Tibial nerve (tissue), 4 donors: ENCODE results near the gene DLX5. TPM values are rescaled to one million over a fixed set of nuclear protein-coding genes. Genes with fewer than 3 reads are reported as not detected.

Experiments used
- DNase-seq, 2 donors: peaks; one replicate each; pipeline ENCODE4 v3.0.0-alpha.2; 2019; ENCODE audit warnings: low spot score in 2 of 2
- H3K27ac ChIP-seq, 4 donors: fragments of 200-600 bp; sonication (generic) in 3 of 4; one replicate each; pipeline ENCODE4 v1.5.1; 2017 to 2019; ENCODE audit warnings: mild to moderate bottlenecking in 1 of 4
- H3K27me3 ChIP-seq, 2 donors: fragments of 200-600 bp; sonication (generic) in 1 of 2; one replicate each; pipeline versions ENCODE4 v1.5.1 to v1.6.0; 2017 to 2019
- H3K36me3 ChIP-seq, 3 donors: fragments of 200-600 bp; sonication (generic); one replicate each; pipeline ENCODE4 v1.5.1; 2018 to 2019
- H3K4me1 ChIP-seq, 4 donors: fragments of 200-600 bp; sonication (generic) in 3 of 4; one replicate each; pipeline ENCODE4 v1.5.1; 2017 to 2019
- H3K4me3 ChIP-seq, 4 donors: fragments of 200-600 bp; sonication (generic) in 3 of 4; one replicate each; pipeline ENCODE4 v1.5.1; 2017 to 2019; ENCODE audit warnings: mild to moderate bottlenecking in 1 of 4, moderate library complexity in 1 of 4
- H3K9me3 ChIP-seq, 4 donors: fragments of 200-600 bp; sonication (generic) in 3 of 4; one replicate each; pipeline ENCODE4 v1.5.1; 2017 to 2019
- CTCF ChIP-seq, 5 experiments: fragments of 200-600 bp in 3 of 5; fragments of 450-650 bp in 2 of 5; sonication (generic) in 3 of 5; IDR thresholded peaks; one replicate each; pipeline ENCODE4 v1.5.1; 2016 to 2019; ENCODE audit warnings: antibody characterized with exemption in 5 of 5, mild to moderate bottlenecking in 3 of 5, moderate library complexity in 2 of 5
- EP300 ChIP-seq, 2 donors: sonication (generic); formaldehyde crosslinking; IDR thresholded peaks; one replicate each; pipeline ENCODE4 v1.6.1; 2017; ENCODE audit warnings: antibody characterized with exemption in 2 of 2, mild to moderate bottlenecking in 1 of 2
- POLR2A ChIP-seq, 2 donors: fragments of 450-650 bp; IDR thresholded peaks; one replicate each; pipeline ENCODE4 v1.6.1; 2017; ENCODE audit warnings: antibody characterized with exemption in 2 of 2, mild to moderate bottlenecking in 2 of 2, moderate library complexity in 2 of 2
- WGBS, 2 donors: methylation state at CpG; one replicate each; pipeline ENCODE4 v1.1.5; 2018; 5-methylcytosine and 5-hydroxymethylcytosine counted together
- total RNA-seq, 4 donors: library from RNA; depleted of rRNA; stranded (reverse); fragments of >200 nt; gene quantifications; one replicate each; pipeline ENCODE4 v1.1.0, GENCODE V29; 2016

DLX5 gene
- total RNA-seq, 4 donors from 2014 or later = 0.42 TPM; not detected in 3

GRCh38 chr7:97019710-97020225, 4.9 kb downstream of the DLX5 start:
- 49 to 57% methylated on average over 5 of the region's 5 CpGs for WGBS, 2 donors
- H3K36me3 ChIP-seq = no peaks in the 10 kb centered on the region
- H3K9me3 ChIP-seq = no peaks in the 10 kb centered on the region
- TF ChIP-seq EP300 (IDR thresholded peaks at IDR 0.05) (no peak), CTCF (IDR thresholded peaks at IDR 0.05) (no peak), POLR2A (IDR thresholded peaks at IDR 0.05) (no peak)
- H3K27me3 ChIP-seq = peaks cover 9 to 100% of the 10 kb centered on the region in 2 donors
- DNase-seq = no peak
- no peak overlapping the region for H3K27ac ChIP-seq
- no peak overlapping the region for H3K4me3 ChIP-seq
- peaks cover 0 to 68% (median 24%) of the 10 kb centered on the region in 4 donors for H3K4me1 ChIP-seq

GRCh38 chr7:97018791-97019531, 5.7 kb downstream of the DLX5 start:
- Histone ChIP-seq H3K4me1 (peaks cover 0 to 60% (median 18%) of the 10 kb centered on the region in 4 donors), H3K27ac (no peak overlapping the region), H3K4me3 (no peak overlapping the region), H3K36me3 (no peaks in the 10 kb centered on the region), H3K27me3 (peaks cover 9 to 100% of the 10 kb centered on the region in 2 donors), H3K9me3 (no peaks in the 10 kb centered on the region)
- DNase-seq = no peak
- TF ChIP-seq POLR2A (IDR thresholded peaks at IDR 0.05) (no peak), EP300 (IDR thresholded peaks at IDR 0.05) (no peak), CTCF (IDR thresholded peaks at IDR 0.05) (no peak)
- 33% methylated on average over 19 of the region's 19 CpGs for WGBS, 2 donors

DNA sequence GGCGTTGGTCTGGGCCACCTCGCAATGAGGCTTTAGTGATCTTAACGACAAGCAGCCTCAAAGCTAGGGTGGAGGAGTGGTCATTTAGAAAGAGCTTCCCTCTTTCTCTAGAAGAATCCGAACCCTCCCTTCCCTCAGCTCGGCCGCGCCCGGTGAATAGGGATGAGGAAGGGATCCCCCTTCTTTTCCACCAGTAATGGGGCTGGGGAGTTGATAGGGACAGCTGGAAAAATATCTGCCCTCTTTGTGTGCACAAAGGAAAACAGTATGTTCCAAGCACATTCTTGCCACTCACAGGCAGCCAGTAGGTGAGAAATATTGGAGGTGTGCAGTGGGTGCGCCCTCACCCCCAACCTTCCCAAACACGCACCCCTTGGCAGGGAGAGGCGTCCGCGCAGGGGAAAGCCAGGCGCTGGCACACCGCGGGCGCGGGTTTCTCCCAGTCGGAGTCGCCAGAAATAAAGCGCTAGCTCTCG, 6.5 kb downstream of the DLX5 start:
- TF ChIP-seq POLR2A (IDR thresholded peaks at IDR 0.05) = no peak
- TF ChIP-seq CTCF (IDR thresholded peaks at IDR 0.05) = no peak
- TF ChIP-seq EP300 (IDR thresholded peaks at IDR 0.05) = no peak
- no peak for DNase-seq
- H3K27ac ChIP-seq = no peak overlapping the region
- H3K27me3 ChIP-seq = peaks cover 9 to 100% of the 10 kb centered on the region in 2 donors
- H3K4me3 ChIP-seq = no peak overlapping the region
- H3K4me1 ChIP-seq = peaks cover 0 to 52% (median 12%) of the 10 kb centered on the region in 4 donors
- WGBS, 2 donors = 13 to 19% methylated on average over 22 of the region's 22 CpGs
- H3K36me3 ChIP-seq = no peaks in the 10 kb centered on the region
- peaks cover 0 to 3% (median 0%) of the 10 kb centered on the region in 4 donors for H3K9me3 ChIP-seq

- DNase-seq = no peak
- H3K4me3 ChIP-seq = peak overlapping the region in 1 of 4 donors; percentile 8
- peaks cover 0 to 5% (median 0%) of the 10 kb centered on the region in 4 donors for H3K9me3 ChIP-seq
- H3K27me3 ChIP-seq = peaks cover 9 to 100% of the 10 kb centered on the region in 2 donors
- 15 to 18% methylated on average over 37 of the region's 37 CpGs for WGBS, 2 donors
- TF ChIP-seq CTCF (IDR thresholded peaks at IDR 0.05) = no peak
- no peak for TF ChIP-seq EP300 (IDR thresholded peaks at IDR 0.05)
- TF ChIP-seq POLR2A (IDR thresholded peaks at IDR 0.05) = no peak
- no peaks in the 10 kb centered on the region for H3K36me3 ChIP-seq
- H3K4me1 ChIP-seq = peaks cover 0 to 45% (median 12%) of the 10 kb centered on the region in 4 donors
- no peak overlapping the region for H3K27ac ChIP-seq
Observed at GRCh38 chr7:97017192-97018125, 7.2 kb downstream of the DLX5 start.
